Adrenal gland (tissue), 5 donors: ENCODE measurements around the gene SLC6A14.

Experiments used
- CTCF ChIP-seq, 6 experiments: fragments of 450-650 bp in 4 of 6; fragments of 200-600 bp in 2 of 6; sonication (generic) in 1 of 6; IDR thresholded peaks; 1 replicate in 5 of 6; 2 replicates in 1 of 6; pipeline versions ENCODE4 v1.5.1 to v1.8.0; 2016 to 2021; ENCODE audit warnings: antibody characterized with exemption in 6 of 6, mild to moderate bottlenecking in 2 of 6, moderate library complexity in 1 of 6
- POLR2A ChIP-seq, 2 donors: fragments of 450-650 bp; IDR thresholded peaks; one replicate each; pipeline ENCODE4 v1.6.1; 2017; ENCODE audit warnings: antibody characterized with exemption in 2 of 2, mild to moderate bottlenecking in 2 of 2, moderate library complexity in 1 of 2
- donor health status: DM: no; HTN: no; CAD: no.

- no peak for TF ChIP-seq CTCF (IDR thresholded peaks at IDR 0.05)
- TF ChIP-seq POLR2A (IDR thresholded peaks at IDR 0.05): no peak
These were observed 12.8 kb downstream of the SLC6A14 start for GRCh38 chrX:116449156-116449555.
